UCSD-AML1 (cell line): ENCODE results near the gene CDK13.

Source experiments
- DNase-seq: peaks from one replicate; lab custom pipeline; 2025; ENCODE audit not compliant: unreplicated experiment; lab: John Stamatoyannopoulos, UW

Gene CDK13

GRCh38 chr7:40008223-40008815, 58.3 kb downstream of the CDK13 start:
- DNase-seq = no peak

- no peak for DNase-seq
Measured at GRCh38 chr7:40009301-40009700, 59.2 kb downstream of the CDK13 start.

- DNase-seq = no peak
Measured at GRCh38 chr7:40014376-40014775, 64.3 kb downstream of the CDK13 start.

GRCh38 chr7:40015790-40016296, 65.8 kb downstream of the CDK13 start:
- DNase-seq = no peak

- DNase-seq = no peak
Measured at GRCh38 chr7:40019558-40019957, 69.5 kb downstream of the CDK13 start.

- no peak for DNase-seq
Measured at GRCh38 chr7:40024048-40024447, 74.0 kb downstream of the CDK13 start.

- no peak for DNase-seq
Measured at GRCh38 chr7:40024841-40025240, 74.8 kb downstream of the CDK13 start.

- DNase-seq = no peak
Measured at GRCh38 chr7:40027545-40027944, 77.5 kb downstream of the CDK13 start.

- DNase-seq = no peak
Measured at GRCh38 chr7:40033826-40034225, 83.8 kb downstream of the CDK13 start.

GRCh38 chr7:40041456-40041855, 91.4 kb downstream of the CDK13 start:
- DNase-seq = no peak

- DNase-seq = no peak
Measured at GRCh38 chr7:40043164-40043563, 93.1 kb downstream of the CDK13 start.

- DNase-seq = no peak
Measured at GRCh38 chr7:40047661-40048060, 97.6 kb downstream of the CDK13 start.

- DNase-seq = no peak
Measured at GRCh38 chr7:40057292-40057691, 107.2 kb downstream of the CDK13 start.

GRCh38 chr7:40058026-40058425, 108.0 kb downstream of the CDK13 start:
- DNase-seq = no peak

GRCh38 chr7:40058636-40059035, 108.6 kb downstream of the CDK13 start:
- no peak for DNase-seq

- no peak for DNase-seq
Measured at GRCh38 chr7:40059057-40059456, 109.0 kb downstream of the CDK13 start.

GRCh38 chr7:40072268-40072667, 122.2 kb downstream of the CDK13 start:
- DNase-seq = no peak

- no peak for DNase-seq
Measured at GRCh38 chr7:40073239-40073638, 123.2 kb downstream of the CDK13 start.

- no peak for DNase-seq
Measured at GRCh38 chr7:40077849-40078248, 127.8 kb downstream of the CDK13 start.

GRCh38 chr7:40092182-40092581, 142.1 kb downstream of the CDK13 start:
- no peak for DNase-seq

- DNase-seq = no peak
Measured at GRCh38 chr7:40093631-40094350, 143.7 kb downstream of the CDK13 start.

- DNase-seq = no peak
Measured at GRCh38 chr7:40095230-40095629, 145.2 kb downstream of the CDK13 start.
